ENCODE data around the gene MAFB.
A peak's percentile ranks its signal among the peaks of the same experiment; 100 is the strongest.

The MAFB gene

DNA sequence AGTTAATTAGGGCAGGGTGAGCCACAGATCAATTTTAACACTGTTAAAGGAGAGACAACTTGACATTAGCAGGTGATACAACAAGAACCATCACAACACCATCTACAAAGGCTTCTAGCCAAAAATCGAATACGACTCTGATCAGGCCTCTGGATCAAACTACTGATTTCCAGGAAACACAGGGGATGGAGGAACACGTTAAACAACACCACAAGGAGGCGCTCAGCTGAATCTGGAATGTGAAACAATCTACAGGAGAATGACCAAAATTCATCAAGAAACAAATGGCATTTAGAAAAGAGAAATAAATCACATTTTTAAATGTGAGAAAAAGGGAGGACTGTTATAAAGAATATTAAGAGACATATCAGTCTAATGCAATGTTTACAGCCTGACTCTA is 13.5 kb upstream of the MAFB start:
- DNase-seq = no peak

DNA sequence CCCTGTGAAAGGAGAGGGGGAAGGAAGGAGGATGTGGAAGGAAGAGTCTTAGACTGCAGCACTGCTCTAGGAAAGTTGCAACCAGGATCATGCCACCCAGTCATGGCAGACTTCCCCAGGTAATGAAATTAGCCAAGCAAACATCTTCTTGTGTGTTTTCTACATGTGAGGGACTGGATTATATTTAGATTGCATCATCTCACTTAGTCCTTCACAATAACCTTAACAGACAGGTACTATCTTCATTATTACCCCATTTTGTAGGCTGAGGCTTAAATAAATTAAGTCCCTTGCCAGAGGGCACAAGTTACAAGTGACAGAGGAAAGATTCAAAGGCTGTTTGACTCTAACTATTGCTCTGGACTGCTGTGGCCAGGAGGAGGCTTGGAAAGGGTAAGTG is 9.7 kb upstream of the MAFB start:
- no peak for DNase-seq

DNA sequence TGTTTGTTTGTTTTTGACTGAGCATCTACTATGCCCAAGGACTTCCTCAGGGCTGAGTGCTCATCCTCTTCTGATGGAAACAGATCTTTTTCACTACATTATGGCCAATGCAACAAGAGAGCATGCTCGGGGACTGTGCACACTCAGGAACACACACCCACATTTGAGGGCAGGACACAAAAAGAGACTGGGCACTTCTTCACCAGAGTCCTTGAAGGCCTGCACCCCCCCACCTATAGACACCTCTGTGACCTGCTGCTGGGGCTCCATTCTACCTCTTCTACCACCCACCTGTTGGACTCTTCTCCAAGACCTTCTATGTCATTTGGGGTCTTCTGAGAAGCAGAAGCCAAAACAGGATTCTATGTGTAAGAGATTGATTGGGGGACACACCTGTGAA is 9.2 kb upstream of the MAFB start:
- DNase-seq = no peak

DNA sequence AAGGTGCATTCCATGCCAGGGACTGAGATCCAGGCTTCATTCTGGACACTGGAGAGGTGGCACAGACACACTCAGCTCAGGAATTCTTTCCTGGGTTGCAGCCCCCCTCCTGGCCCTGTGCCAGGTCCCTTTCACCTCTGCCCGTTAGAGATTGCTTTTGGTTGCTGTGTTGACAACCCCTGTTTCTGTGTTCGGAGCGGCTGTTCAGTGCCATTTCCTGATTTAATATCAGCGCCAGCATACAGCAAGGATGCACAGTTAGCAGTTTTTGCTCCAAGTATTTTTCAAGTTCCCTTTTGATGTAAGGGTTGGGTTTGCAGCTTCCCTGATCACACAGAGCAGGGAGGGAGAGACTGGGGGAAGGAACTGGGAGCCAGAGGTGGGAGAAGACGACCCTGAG is 8.5 kb upstream of the MAFB start:
- no peak for DNase-seq

DNA sequence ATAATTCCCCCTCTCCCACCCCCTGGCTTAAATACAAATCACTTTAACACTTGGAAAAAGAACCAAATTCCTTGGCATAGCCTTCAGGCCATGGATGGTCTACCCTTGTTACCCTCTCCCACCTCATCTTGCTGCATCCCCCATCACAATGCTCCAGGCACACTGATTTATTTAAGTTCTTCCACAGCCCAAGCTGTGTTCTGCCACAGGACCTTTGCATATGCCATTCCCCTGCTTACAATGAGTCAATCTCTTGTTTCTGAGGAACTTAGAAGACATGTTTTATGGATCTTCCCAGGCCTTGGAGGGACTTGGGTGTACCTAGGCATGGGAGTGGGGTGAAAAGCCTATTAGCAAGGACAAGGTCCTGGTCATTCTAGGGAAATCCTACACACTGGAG is 6.2 kb upstream of the MAFB start:
- DNase-seq = no peak

DNA sequence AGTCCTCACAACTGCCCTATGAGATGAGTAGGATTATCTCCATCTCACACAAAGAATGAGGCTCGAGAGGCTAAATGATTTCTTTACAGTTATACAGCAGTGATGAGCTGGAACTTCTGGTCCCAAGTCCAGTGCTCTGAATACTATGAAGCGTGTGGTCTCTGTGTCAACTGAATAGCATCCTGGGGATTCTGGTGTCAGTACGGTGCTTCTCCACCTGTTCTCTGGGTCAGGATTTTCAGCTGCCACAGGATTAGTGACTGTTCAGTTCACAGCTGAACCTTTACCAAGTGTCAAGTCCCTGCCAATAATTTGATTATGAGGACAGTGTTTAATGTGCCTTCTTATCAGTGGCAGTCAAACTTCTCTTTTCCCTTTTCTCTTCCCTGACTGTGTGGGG is 5.2 kb upstream of the MAFB start:
- no peak for DNase-seq

DNA sequence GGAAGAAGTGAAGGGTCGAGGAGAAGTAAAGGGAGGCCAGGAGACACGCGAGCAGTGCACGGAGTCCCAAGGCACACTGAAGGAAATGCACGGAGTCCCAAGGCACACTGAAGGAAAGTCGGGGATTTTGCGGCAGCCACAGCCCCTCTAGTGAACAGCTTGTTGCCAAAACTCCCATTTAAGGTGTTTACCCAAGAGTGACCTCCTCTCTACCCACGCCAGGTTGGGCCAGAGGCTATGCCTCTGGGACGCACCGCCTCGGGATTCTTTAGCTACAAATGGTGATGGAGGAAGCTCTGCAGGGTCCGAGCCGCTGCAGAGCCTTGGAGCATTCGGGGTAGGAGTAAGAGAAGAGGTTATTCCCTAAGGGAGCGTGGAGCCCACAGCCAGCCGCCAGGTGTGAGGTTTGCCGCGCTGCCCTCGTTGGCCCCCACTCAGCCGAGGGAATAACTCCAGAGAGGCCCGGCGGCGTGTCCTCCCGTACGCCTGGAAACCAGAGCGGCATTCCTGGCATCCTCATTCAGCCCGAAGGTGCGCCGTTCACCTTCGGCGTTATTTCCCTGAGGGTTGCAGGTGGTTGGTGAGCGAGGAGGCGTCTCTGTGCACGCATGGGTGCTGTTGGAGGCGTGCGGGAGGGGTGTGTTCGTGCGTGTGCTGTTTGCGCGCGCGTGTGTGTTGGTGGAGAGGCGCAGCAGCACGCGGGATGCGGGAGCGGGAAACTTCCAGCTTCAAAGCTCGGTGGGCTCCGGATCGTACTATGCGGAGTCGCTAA is 3.4 kb upstream of the MAFB start:
- DNase-seq = no peak

DNA sequence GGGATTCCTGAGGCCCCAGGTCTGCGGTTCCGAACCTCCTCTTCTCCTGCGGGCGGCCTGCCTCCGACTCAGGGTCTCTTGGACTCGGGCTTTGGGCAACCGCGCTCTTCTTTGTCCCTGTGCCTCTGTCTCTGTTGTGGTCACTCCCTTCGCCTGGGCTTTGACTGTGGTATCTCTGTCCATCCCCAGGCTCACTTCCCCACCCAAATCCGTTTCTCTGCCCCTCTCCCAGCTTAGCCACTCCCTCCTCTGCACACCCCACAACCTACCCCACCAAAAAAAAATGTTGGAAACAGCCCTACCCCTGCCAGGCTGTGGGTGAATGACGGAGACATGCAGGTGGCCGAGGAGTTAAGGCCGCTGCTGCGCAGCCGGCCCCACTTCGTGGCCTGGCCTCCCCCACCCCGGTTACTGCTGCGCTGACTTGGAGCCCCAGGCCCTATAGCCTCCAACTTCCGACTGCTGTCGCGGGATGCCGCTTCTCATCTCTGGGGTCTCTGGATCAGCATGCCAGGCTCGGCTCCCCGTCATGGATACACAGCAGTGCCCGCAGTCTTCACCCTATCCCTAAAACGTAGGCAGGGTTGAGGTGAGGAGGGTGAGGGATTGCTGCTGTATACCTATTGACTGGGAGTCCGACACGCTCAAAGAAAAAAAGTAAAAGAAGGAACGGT is 2.7 kb upstream of the MAFB start:
- no peak for DNase-seq

DNA sequence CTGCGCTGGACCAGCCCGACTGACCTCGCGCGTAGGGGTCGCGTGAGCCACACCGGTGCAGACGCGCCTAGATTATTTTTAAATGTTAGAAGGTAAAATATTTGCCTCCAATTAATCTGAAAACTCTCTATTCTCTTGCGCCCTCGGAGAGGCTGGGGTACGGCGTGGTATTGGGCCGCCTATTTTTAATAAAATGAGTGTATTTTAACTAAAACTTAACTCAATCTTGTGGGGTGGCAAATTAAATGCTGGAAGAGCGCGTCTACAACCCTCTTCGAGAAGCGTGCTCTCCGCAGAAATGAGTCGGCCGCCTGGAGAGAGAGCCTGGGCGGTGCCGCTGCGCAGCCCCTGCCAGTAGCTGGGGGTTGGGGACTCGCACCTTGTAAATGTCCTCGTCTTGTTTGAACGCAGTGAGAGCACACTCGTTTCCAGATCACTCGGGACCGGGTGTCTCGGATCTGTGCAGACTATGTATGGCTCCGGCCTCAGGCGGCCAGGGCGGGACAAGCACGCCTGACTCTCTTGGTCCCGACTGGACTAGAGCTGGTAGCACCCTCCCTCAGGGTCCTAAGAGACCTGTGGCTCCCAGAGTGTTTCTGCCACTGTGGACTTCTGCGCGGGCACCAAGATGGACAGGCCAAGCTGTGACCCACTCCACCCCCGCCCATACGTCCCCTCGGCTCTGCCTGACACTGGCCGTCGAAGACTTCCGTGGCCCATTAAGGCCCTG is 2.0 kb upstream of the MAFB start:
- DNase-seq = no peak

DNA sequence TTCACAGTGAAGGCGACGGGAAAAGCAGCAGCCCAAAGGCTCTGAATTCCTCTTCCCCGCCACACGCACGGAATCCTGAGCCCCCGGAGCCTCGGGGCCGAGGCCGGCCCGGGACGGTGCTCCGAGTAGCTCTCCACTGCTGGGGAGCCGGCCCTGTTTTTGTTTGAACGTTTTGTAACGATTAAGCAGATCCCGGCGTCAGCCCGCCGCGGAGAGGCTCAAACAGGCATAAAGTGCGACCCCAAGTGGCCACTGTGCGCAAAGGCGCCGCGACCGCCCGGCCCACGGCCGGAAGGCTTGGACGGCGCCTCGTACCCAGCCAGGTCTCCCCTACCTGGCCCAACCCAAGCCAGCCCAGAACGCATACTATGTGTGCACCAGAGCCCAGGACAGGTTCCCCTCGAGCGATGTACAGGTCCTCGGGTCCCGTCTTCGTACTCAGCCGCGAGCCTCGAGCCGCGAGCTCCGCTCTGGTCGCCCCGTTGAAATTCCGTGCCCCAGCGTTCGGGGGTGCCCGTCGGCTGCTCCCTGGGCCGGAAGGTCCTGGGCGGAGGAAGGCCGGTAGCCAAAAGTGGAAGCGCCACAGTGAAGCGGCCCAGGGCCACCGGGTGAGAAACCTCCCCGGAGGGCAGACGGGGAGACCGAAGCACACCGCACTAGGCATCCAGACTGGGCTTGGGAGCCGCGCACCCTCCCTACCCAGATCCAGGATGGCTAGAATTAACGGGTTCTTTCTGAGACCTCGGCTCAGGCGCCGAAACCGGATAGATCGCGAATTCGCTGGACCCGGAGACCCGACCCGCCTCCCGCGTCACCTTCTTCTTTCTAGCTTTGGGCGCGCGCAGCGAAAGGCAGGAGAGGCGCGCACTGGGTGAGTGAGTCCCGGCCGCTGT is 1.2 kb upstream of the MAFB start:
- peak; percentile 53 to 72 for DNase-seq

DNA sequence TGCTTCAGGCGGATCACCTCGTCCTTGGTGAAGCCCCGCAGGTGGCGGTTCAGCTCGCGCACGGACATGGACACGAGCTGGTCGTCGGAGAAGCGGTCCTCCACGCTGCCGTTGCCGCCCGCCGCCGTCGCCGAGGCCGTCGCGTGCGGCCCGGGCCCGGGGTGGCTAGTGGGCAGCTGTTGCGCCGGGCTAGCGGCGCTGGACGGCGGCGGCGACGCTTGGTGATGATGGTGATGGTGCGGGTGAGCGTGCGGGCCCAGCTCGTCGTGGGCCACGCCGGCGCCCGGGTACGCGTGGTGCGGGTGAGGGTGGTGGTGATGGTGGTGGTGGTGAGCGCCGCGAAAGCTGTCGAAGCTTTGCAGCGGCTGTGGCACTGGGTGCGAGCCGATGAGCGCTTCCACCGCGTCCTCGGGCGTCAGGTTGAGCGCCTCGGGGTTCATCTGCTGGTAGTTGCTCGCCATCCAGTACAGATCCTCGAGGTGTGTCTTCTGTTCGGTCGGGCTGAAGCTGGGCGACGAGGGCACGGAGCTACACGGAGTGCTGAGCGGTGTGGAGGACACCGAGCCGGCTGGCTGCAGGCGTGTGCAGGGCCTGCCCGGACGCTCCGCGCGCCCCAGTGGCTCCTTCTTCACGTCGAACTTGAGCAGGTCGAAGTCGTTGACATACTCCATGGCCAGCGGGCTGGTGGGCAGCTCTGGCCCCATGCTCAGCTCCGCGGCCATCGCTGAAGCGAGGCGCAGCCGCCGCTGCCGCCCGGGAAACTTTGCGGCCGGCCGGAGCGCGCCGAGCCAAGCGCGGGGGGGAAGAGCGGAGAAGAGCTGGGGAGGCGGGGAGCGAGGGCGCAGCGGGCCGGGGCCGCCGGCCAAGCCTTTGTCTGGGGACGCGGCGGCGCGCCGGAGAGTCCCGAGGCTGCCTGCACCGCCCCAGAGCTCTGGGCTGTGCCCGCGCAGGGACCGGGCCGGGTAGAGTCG is 622 bp downstream of the MAFB start:
- no peak for DNase-seq

DNA sequence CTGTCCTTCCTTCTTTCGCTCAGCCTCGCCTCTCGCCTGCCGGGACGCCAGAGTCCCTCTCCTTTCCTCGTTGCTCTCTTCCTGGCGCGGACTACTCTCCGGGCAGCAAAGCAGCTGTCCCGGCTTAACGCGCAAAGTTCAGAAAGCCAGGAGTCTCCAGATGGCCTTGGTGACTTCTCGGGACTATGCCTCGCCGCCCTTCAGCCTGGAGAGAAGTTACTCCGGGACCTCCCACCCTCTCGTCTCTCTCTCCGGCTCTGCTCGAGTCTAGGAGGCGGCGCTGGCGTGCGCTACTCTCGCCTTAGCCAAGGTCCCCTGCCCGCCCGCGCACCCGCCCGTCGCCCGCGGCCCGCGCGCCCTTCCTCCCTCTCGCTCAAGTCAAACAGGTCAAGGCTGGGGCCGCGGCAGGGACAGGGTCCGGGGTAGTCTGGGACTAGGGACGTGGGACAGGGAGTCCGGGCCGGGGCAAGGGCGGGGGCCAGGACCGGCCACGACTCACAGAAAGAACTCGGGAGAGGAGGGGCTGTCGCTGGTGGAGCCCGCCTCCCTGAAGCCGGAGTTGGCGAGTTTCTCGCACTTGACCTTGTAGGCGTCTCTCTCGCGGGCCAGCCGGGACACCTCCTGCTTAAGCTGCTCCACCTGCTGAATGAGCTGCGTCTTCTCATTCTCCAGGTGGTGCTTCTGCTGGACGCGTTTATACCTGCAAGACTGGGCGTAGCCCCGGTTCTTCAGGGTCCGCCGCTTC is 1.5 kb downstream of the MAFB start:
- no peak for DNase-seq

DNA sequence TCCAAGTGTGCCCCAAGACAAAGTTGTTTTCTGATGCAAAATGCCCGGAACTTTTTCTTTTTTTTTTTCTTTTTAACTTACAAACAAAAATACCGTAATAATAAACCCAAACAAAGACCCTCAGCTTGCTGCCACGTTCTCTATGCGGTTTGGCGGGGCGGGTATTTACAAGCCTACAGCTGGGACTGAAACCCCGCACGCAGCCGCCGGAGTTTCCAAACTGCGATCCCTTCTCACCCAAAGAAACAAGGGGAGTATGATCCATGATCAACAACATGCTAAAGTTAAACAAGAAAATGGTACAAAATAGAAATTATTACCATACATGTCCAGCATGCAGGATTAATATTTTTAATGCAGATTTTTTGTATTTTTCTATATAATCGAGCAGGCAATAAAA is 2.1 kb downstream of the MAFB start:
- no peak for DNase-seq

DNA sequence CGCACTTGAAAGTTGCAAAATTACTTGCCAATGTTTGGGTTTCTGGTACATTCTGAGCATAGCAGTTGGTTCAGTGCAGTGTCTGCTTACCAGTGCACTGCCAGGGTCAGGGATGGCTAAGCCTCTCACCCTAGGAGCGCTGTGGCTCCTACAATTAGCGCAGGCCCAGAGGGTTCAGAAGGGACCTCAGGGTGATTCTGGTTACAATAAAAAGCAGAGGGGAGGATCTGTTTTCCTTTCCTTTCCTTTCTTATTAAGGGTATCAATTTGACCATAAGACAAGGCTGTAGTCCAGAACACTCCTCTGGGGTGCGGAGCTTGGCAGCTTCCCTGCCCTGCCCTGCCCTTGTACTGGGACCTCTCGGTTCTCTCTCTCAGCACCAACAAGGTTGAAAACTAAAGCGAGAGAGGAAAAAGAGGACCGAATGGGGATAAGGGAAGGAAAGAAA is 2.6 kb downstream of the MAFB start:
- DNase-seq = no peak

DNA sequence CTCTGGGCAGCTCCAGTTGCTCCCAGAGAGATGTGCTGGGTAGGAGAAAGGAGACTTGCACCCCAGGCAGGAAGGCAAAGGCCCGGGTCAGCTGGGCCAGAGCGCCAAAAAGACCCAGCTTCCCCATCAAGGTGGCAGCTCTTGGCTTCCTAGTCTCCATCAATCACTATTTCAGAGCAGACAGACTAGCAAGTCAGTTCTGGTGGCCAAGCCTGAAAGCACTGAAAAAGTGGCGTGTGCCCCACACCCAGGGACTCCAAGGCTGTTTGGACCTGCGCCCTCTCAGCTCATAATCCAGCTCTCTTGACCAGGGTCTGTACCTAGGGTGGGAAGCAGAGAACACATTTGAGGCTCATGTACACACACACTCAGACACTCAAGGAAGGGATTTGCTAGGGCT is 3.7 kb downstream of the MAFB start:
- no peak for DNase-seq

DNA sequence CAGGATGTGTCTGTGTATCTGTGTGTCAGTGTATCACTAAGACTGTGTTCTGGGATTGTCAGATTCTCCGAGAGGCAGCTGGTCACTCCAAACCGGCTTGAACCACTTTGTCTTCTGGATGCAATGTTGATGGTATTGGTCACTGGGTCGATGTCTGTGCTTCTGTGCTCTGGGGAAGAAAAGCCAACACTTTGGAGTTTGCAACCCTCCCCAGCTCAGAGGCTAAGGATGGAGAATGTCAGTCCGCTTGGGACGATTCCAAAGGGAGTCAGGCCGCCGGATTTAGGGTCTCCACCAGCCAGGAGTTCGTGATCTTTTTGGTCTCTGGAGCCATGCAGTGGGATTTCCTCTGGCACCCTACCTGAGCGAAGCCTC is 5.2 kb downstream of the MAFB start:
- DNase-seq = no peak

DNA sequence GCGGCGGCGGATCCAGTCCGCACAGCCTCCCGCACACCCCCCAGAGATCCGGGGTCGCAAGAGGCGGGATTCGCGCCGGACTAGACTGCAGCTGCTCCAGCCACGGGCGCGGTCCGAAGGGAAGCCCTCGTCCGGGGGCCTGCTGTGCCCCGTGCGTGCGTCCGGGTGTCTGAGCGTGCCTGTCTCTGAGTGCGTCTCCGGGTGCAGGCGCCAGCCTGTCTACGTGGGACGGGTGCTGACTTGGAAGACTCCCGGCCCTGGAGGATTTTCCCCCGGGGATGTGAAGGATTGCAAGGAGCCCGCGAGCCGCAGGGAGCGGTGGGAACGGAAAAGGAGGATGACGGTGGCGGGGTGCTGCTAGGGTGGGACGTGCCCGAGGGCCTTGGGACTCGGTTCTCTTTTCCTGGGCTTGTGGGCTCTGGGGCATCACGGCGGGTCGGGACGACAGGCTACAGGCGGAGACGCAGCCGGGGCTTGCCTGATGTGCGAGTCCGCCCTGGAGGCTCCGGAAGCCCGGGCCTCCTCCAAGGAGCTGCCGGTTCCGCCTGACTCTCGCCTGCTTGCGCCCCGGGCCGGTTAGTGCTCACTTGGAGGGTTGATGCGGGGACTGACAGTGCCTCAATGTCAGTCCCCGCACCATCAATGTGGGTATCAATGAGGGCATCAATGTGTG is 5.7 kb downstream of the MAFB start:
- no peak for DNase-seq

DNA sequence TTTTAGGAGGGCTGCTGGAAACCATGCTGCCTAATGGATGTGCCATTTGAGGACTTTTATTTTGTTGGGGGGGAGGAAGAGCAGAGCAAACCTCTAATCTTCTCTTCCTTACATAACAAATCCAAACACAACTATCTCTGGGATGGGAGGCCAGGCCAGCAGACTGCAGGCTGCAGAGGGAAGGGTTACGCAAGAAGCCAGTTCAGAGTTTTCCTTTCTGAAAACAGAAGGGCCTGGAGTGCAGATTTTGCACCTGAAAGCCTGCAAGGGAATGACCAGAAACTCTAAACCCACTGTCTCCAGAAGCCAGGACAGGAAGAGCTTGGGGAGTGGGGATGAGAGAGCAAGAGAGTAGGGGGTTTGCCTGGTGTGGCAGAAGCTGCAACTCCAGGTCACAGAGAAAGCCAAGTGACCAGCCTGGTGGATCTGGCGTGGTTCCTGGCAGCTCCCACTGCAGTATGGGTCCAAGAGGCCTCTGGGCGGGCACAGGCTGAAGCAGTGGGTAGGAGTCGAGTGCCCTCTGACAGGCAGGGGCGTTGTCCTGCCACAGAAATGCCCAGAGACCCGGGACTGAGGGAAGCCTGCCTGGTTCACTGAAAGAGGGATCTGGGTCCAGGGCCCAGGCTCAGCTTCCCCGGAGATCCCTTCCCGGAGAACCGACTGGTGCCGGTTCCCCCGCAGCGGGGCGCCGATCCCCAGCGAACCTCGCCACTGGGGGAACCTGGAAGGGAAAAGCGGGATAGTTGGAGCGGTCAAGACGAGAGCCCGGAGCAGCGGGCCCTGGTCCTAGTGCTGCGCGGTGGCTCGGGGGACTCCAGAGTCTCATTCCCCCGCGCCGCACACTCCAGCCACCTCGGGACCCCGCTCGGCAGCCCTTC is 6.7 kb downstream of the MAFB start:
- DNase-seq = no peak

DNA sequence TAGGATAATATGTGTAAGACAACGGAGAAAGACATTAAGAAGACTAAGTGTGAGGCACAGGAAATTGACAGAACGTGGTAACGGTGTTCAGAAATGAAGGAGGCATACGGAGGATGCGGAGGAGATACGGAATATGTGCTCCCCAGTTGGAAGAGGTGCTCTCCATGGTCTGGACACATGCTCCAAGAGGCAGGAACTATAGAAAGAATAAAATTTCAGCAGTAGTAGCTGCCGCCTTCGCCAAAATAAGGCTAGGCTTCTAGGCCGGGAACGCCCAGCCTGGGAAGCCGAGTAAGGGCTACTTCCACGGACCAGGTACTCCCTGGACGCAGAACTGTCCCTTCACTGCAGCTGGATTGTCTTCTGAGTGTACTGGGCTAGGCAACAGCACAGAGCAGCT is 7.4 kb downstream of the MAFB start:
- no peak for DNase-seq

All from CD4-positive, alpha-beta T cell treated with Interleukin-4 for 1 hour (primary cell).